K562 (cell line): ENCODE results near the gene BCCIP. TPM values are rescaled to one million over a fixed set of nuclear protein-coding genes. Genes with fewer than 3 reads are reported as not detected.

Source experiments
- ATAC-seq: fragments of 200-7000 bp; cut with Tn5 transposase; 3 replicates; pipeline ENCODE4 v1.9.1; 2020; ENCODE audit warnings: moderate library complexity
- BruUV-seq: library from RNA; stranded (reverse); fragments of 400-500 nt; replicated peaks from 2 replicates; lab custom pipeline; 2021; lab: Mats Ljungman, UMichigan
- CTCF ChIA-PET: fragments of 300-600 bp; formaldehyde crosslinking; extraction: SDS; loops from one replicate; lab custom pipeline; 2021; ENCODE audit warnings: low intra/inter-chr PET ratio; lab: Yijun Ruan, JAX
- POLR2A ChIA-PET: fragments of 300-600, 350-650 bp; sonication (Branson Sonifier 250); formaldehyde crosslinking; extraction: SDS; loops from one replicate; lab custom pipeline; 2021; ENCODE audit warnings: antibody characterized with exemption, inconsistent platforms; lab: Yijun Ruan, JAX
- DNase-seq, 4 experiments: peaks; one replicate each; pipeline versions ENCODE4 v3.0.0 to v3.0.0-alpha.2; 2011 to 2018; ENCODE audit warnings: low spot score in 3 of 4, mixed read lengths in 3 of 4; ENCODE audit errors: extremely low read depth in 1 of 4
- FAIRE-seq: peaks from 2 replicates; lab custom pipeline; 2011; peaks lifted over from hg19 to GRCh38; lab: Jason Lieb, UNC
- H2AFZ ChIP-seq: 2 replicates; pipeline ENCODE4 v1.6.0; 2011; ENCODE audit warnings: low read depth, low read length, control low read depth, inconsistent platforms
- H3K27ac ChIP-seq: fragments of 200-600 bp; 3 replicates; pipeline ENCODE4 v1.8.0; 2011; ENCODE audit warnings: low read depth, mild to moderate bottlenecking, control low read depth, inconsistent platforms, low read length, moderate library complexity, mixed read lengths; ENCODE audit errors: extremely low read depth
- H3K27me3 ChIP-seq, 2 experiments: fragments of 300-600 bp in 1 of 2; 2 replicates in 1 of 2; 3 replicates in 1 of 2; pipeline versions ENCODE4 v1.6.0 to v1.8.0; 2011; ENCODE audit warnings: inconsistent platforms in 2 of 2, low read length in 2 of 2, mild to moderate bottlenecking in 1 of 2, mixed read lengths in 1 of 2, moderate library complexity in 1 of 2; ENCODE audit not compliant: control insufficient read depth in 2 of 2, insufficient read depth in 2 of 2
- H3K36me3 ChIP-seq: fragments of 300-600 bp; 3 replicates; pipeline ENCODE4 v1.8.0; 2011; ENCODE audit warnings: mild to moderate bottlenecking, low read length, inconsistent platforms; ENCODE audit not compliant: control insufficient read depth, insufficient read depth
- H3K4me1 ChIP-seq, 2 experiments: fragments of 200-600 bp in 1 of 2; replicated peaks in 1 of 2; 2 replicates in 1 of 2; 3 replicates in 1 of 2; pipeline versions ENCODE4 v1.5.1 to v1.8.0; 2011; ENCODE audit warnings: inconsistent platforms in 2 of 2, low read length in 2 of 2, mild to moderate bottlenecking in 1 of 2, mixed read lengths in 1 of 2, moderate library complexity in 1 of 2; ENCODE audit not compliant: control insufficient read depth in 2 of 2, insufficient read depth in 2 of 2
- H3K4me2 ChIP-seq: 2 replicates; pipeline ENCODE4 v1.6.1; 2011; ENCODE audit warnings: low read length, control low read depth, inconsistent platforms, mixed read lengths; ENCODE audit not compliant: insufficient read depth
- H3K4me3 ChIP-seq: fragments of 200-600 bp; sonication (generic), shearing (Covaris generic); 2 replicates; pipeline ENCODE4 v1.5.1; 2016; ENCODE audit warnings: control low read depth, inconsistent platforms
- H3K79me2 ChIP-seq: fragments of 200-600 bp; 3 replicates; pipeline ENCODE4 v1.8.0; 2011; ENCODE audit warnings: low read length, inconsistent platforms; ENCODE audit not compliant: control insufficient read depth, insufficient read depth
- H3K9ac ChIP-seq, 2 experiments: 2 replicates each; pipeline versions ENCODE4 v1.6.0 to v1.6.1; 2011; ENCODE audit warnings: low read depth in 2 of 2, low read length in 2 of 2, control low read depth in 1 of 2, inconsistent platforms in 1 of 2, mild to moderate bottlenecking in 1 of 2, mixed read lengths in 1 of 2; ENCODE audit not compliant: insufficient read depth in 1 of 2
- H3K9me1 ChIP-seq: one replicate; pipeline ENCODE4 v1.6.0; 2011; ENCODE audit warnings: inconsistent platforms, mild to moderate bottlenecking, low read length, moderate library complexity; ENCODE audit not compliant: control insufficient read depth, insufficient read depth
- H3K9me3 ChIP-seq: replicated peaks from 2 replicates; pipeline ENCODE4 v1.5.1; 2011; ENCODE audit warnings: low read depth, low read length, inconsistent platforms; ENCODE audit not compliant: control insufficient read depth, insufficient read depth
- H4K20me1 ChIP-seq: replicated peaks from 2 replicates; pipeline ENCODE4 v1.6.1; 2011; ENCODE audit warnings: low read length, inconsistent platforms, mixed read lengths; ENCODE audit not compliant: control insufficient read depth, insufficient read depth
- CHCHD3 ChIP-seq: fragments of 250-450 bp; sonication (Bioruptor Pico); IDR thresholded peaks from 2 replicates; pipeline ENCODE4 v2.1.2; 2022; ENCODE audit warnings: mild to moderate bottlenecking
- KAT2B ChIP-seq: IDR thresholded peaks from one replicate; pipeline ENCODE4 v1.6.1; 2012; ENCODE audit warnings: low read depth, mild to moderate bottlenecking, control low read depth, inconsistent platforms, low read length, moderate library complexity
- MEIS2 ChIP-seq: fragments of 450-650 bp; IDR thresholded peaks from 2 replicates; pipeline ENCODE4 v1.6.1; 2014; ENCODE audit warnings: mild to moderate bottlenecking; ENCODE audit not compliant: partially characterized antibody
- NEUROD1 ChIP-seq: fragments of 150-350 bp; IDR thresholded peaks from 2 replicates; pipeline ENCODE4 v1.6.1; 2014; ENCODE audit warnings: borderline replicate concordance, low read length, low read depth; ENCODE audit not compliant: partially characterized antibody
- TOE1 ChIP-seq, 2 experiments: fragments of 450-650 bp in 1 of 2; sonication (generic) in 1 of 2; formaldehyde crosslinking in 1 of 2; IDR thresholded peaks; 2 replicates each; pipeline versions ENCODE4 v1.7.1 to v1.8.0; 2016 to 2022; ENCODE audit warnings: borderline replicate concordance in 2 of 2, mild to moderate bottlenecking in 2 of 2, antibody characterized with exemption in 1 of 2, inconsistent platforms in 1 of 2, low read depth in 1 of 2, missing genetic modification reagents in 1 of 2, moderate library complexity in 1 of 2
- ZNF184 ChIP-seq: sonication (generic); formaldehyde crosslinking; IDR thresholded peaks from 2 replicates; pipeline ENCODE4 v1.5.0; 2020; ENCODE audit warnings: missing genetic modification reagents
- ZNF764 ChIP-seq: fragments of 250-450 bp; sonication (Bioruptor Pico); IDR thresholded peaks from 2 replicates; pipeline ENCODE4 v1.4.0; 2020; ENCODE audit warnings: low read depth, mild to moderate bottlenecking, moderate library complexity
- WGBS: fragments of 100-300 bp; shearing (Covaris generic); methylation state at CpG from one replicate; pipeline ENCODE4 v1.1.6; 2016; ENCODE audit warnings: low coverage, mixed read lengths; ENCODE audit not compliant: insufficient coverage; ENCODE audit errors: missing lambda C conversion rate; 5-methylcytosine and 5-hydroxymethylcytosine counted together
- in situ Hi-C: fragments of 300-500 bp; cut with MboI; formaldehyde crosslinking; loops from 4 replicates; pipeline ENCODE4 v1.15.0; 2018; ENCODE audit warnings: inconsistent platforms, mixed read lengths
- intact Hi-C: fragments of 100-400 bp; cut with micrococcal nuclease; formaldehyde crosslinking; loops from 2 replicates; pipeline ENCODE4 v1.14.2; 2022
- polyA plus RNA-seq, 8 experiments: library from polyadenylated mRNA; depleted of rRNA in 4 of 8; stranded (reverse) in 5 of 8; unstranded in 3 of 8; fragments of >200 nt; fragmentation: Nextera tagmentation in 2 of 8; fragmentation: Illumina TruSeq in 1 of 8; extraction: Ambion mirVana in 2 of 8; extraction: Trizol in 1 of 8; gene quantifications; 2 replicates each; pipeline versions ENCODE4 v1.2.1 to v1.2.3, GENCODE V29; 2011 to 2014; ENCODE audit warnings: inconsistent platforms in 1 of 8, missing spikeins in 1 of 8
- total RNA-seq, 7 experiments: library from RNA; depleted of rRNA in 6 of 7; stranded (reverse); fragments of >200 nt in 6 of 7; fragmentation: Illumina TruSeq in 2 of 7; extraction: Trizol in 2 of 7; gene quantifications; 2 replicates each; pipeline versions ENCODE4 v1.2.1 to v1.2.3, GENCODE V29; 2011 to 2021; ENCODE audit warnings: low replicate concordance in 1 of 7
- TF ChIP-seq, protein P1 (sequence below): IDR thresholded peaks from 2 replicates; pipeline ENCODE4 v1.6.1; 2011; ENCODE audit not compliant: insufficient read length; ENCODE audit errors: extremely low read depth
- TF ChIP-seq, protein P2 (sequence below), 3 experiments: IDR thresholded peaks in 2 of 3; conservative IDR thresholded peaks in 1 of 3; 2 replicates each; pipeline ENCODE4 v1.5.1; 2011 to 2012; ENCODE audit warnings: low read length in 3 of 3, mild to moderate bottlenecking in 3 of 3, control low read depth in 2 of 3, improper control_type of control experiment in 1 of 3, inconsistent platforms in 1 of 3, low read depth in 1 of 3, mixed read lengths in 1 of 3, moderate library complexity in 1 of 3; ENCODE audit not compliant: insufficient read depth in 2 of 3

BCCIP gene
- total and polyA plus RNA-seq, 9 of the 15 experiments (the other 6 are each of a cell fraction or from before 2014, with no cell fraction given), result 95.1 to 204 (median 163) TPM

DNA sequence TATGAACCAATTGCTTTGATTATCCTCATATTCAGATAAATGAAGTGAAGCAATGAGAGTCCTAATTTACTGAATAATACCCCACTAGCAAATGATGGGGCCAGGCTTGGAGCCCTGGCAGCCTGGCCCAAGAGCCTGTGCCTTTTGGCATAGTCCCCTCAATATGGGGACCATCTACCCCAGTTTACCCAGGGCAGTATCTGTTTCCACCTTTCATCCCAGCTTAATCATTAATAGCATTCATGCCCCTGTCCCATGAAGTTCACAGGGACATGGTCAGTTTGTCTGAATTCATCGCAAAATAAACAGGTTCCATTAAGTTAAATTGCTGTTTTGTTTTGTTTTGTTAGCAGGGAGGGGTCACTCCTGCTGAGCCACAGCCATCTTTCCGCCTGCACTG is 25.5 kb downstream of the BCCIP start:
- no TSS peak for BruUV-seq
- TF ChIP-seq TOE1 (IDR thresholded peaks at IDR 0.05; ENCODE audit: borderline replicate concordance) (no peak), TOE1 (CRISPR knock-in tag; IDR thresholded peaks at IDR 0.05; ENCODE audit: borderline replicate concordance, low read depth) (no peak), KAT2B (no peak), CHCHD3 (no peak), NEUROD1 (no peak), MEIS2 (no peak), ZNF184 (no peak), ZNF764 (no peak)
- TF ChIP-seq, protein P1, sequence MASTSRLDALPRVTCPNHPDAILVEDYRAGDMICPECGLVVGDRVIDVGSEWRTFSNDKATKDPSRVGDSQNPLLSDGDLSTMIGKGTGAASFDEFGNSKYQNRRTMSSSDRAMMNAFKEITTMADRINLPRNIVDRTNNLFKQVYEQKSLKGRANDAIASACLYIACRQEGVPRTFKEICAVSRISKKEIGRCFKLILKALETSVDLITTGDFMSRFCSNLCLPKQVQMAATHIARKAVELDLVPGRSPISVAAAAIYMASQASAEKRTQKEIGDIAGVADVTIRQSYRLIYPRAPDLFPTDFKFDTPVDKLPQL, result no peak
- TF ChIP-seq, protein P2, sequence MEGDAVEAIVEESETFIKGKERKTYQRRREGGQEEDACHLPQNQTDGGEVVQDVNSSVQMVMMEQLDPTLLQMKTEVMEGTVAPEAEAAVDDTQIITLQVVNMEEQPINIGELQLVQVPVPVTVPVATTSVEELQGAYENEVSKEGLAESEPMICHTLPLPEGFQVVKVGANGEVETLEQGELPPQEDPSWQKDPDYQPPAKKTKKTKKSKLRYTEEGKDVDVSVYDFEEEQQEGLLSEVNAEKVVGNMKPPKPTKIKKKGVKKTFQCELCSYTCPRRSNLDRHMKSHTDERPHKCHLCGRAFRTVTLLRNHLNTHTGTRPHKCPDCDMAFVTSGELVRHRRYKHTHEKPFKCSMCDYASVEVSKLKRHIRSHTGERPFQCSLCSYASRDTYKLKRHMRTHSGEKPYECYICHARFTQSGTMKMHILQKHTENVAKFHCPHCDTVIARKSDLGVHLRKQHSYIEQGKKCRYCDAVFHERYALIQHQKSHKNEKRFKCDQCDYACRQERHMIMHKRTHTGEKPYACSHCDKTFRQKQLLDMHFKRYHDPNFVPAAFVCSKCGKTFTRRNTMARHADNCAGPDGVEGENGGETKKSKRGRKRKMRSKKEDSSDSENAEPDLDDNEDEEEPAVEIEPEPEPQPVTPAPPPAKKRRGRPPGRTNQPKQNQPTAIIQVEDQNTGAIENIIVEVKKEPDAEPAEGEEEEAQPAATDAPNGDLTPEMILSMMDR (IDR thresholded peaks at IDR 0.05 in 2 of 3, conservative IDR thresholded peaks at IDR 0.05 in 1 of 3; ENCODE audit: insufficient read depth in 2 of 3, low read depth in 1 of 3, low read length in 3 of 3), result no peak

More for the DNA sequence above, 25.5 kb downstream of the BCCIP start:
- peaks cover 49% of the 10 kb centered on the region; the same call in 2 of the 3 replicates for H3K36me3 ChIP-seq
- 95% methylated on average over 2 of the region's 2 CpGs for WGBS
- no peak for FAIRE-seq
- H3K4me3 ChIP-seq, result no peak overlapping the region
- no peaks in the 10 kb centered on the region for H3K9me1 ChIP-seq
- ChIA-PET POLR2A (no interaction called here), CTCF (no interaction called here)
- H3K4me2 ChIP-seq, result no peak overlapping the region
- in situ Hi-C loops, result no loop called here
- no peaks in the 10 kb centered on the region for H4K20me1 ChIP-seq
- no peak overlapping the region for H2AFZ ChIP-seq
- H3K9me3 ChIP-seq, result no peaks in the 10 kb centered on the region
- H3K79me2 ChIP-seq, result no peaks in the 10 kb centered on the region
- H3K27me3 ChIP-seq, result no peaks in the 10 kb centered on the region
- no peaks in the 10 kb centered on the region for H3K4me1 ChIP-seq
- H3K9ac ChIP-seq, result no peak overlapping the region
- no peak for ATAC-seq
- no peak for DNase-seq
- H3K27ac ChIP-seq, result no peak overlapping the region
- intact Hi-C loops, result no loop called here
